ENCODE data around the gene ST3GAL4. TPM values are rescaled to one million over a fixed set of nuclear protein-coding genes. Genes with fewer than 3 reads are reported as not detected.
A peak's percentile ranks its signal among the peaks of the same experiment; 100 is the strongest.

ST3GAL4 gene
- total and polyA plus RNA-seq, 9 of the 15 experiments (the other 6 are each of a cell fraction or from before 2014, with no cell fraction given) = 0.27 to 22.9 (median 10.5) TPM

GRCh38 chr11:126358763-126359160, 3.3 kb downstream of the ST3GAL4 start:
- intact Hi-C loops (cut with micrococcal nuclease) (no loop called here), in situ Hi-C loops (cut with MboI) (no loop called here)
- FAIRE-seq (no peak), ATAC-seq (no peak), DNase-seq (ENCODE audit: extremely low read depth in 1 of 4, low spot score in 3 of 4) (no peak)
- peak overlapping the region in 1 of 2 experiments; percentile 18; a peak in 2 of 4 replicates for H3K9ac ChIP-seq (ENCODE audit: insufficient read depth in 1 of 2, low read depth in 2 of 2, low read length in 2 of 2)
- 100% methylated on average over 1 of the region's 2 CpGs for WGBS (ENCODE audit: insufficient coverage, low coverage, missing lambda C conversion rate)
- peaks cover 14 to 44% of the 10 kb centered on the region in 2 experiments; a peak in 4 of 5 replicates for H3K4me1 ChIP-seq (replicated peaks in 1 of 2; ENCODE audit: control insufficient read depth in 2 of 2, insufficient read depth in 2 of 2, low read length in 2 of 2)
- no peak overlapping the region for H3K4me3 ChIP-seq
- H3K9me1 ChIP-seq (ENCODE audit: control insufficient read depth, insufficient read depth, low read length) = no peaks in the 10 kb centered on the region
- H3K36me3 ChIP-seq (ENCODE audit: control insufficient read depth, insufficient read depth, low read length) = peaks cover under 1% of the 10 kb centered on the region; the same call in 1 of the 3 replicates
- H3K79me2 ChIP-seq (ENCODE audit: control insufficient read depth, insufficient read depth, low read length) = peaks cover 20% of the 10 kb centered on the region
- H3K4me2 ChIP-seq (ENCODE audit: insufficient read depth, low read length) = no peak overlapping the region
- ChIA-PET POLR2A (interaction anchor here (1.1 to 1.9 kb wide), 3 partner anchors 10 to 48 kb away, joined by 3 to 7 read pairs (median 5); no protein-coding TSS in a partner anchor), CTCF (ENCODE audit: low intra/inter-chr PET ratio) (interaction anchor here (2.4 kb wide), 1 partner anchor 48 kb away, joined by 9 read pairs; no protein-coding TSS in a partner anchor)
- BruUV-seq (replicated peaks) = no TSS peak
- H2AFZ ChIP-seq (ENCODE audit: low read depth, low read length) = no peak overlapping the region
- H3K27me3 ChIP-seq (ENCODE audit: control insufficient read depth in 2 of 2, insufficient read depth in 2 of 2, low read length in 2 of 2) = no peaks in the 10 kb centered on the region
- H3K9me3 ChIP-seq (replicated peaks; ENCODE audit: control insufficient read depth, insufficient read depth, low read depth, low read length) = no peaks in the 10 kb centered on the region
- H3K27ac ChIP-seq (ENCODE audit: extremely low read depth, low read depth, low read length) = no peak overlapping the region
- H4K20me1 ChIP-seq (replicated peaks; ENCODE audit: control insufficient read depth, insufficient read depth, low read length) = peaks cover 12% of the 10 kb centered on the region; the same call in 1 of the 2 replicates
- TF ChIP-seq NBN (IDR thresholded peaks at IDR 0.05; ENCODE audit: low read depth) (no peak), SLC30A9 (CRISPR knock-in tag; IDR thresholded peaks at IDR 0.05) (no peak), MAZ (CRISPR knock-in tag; conservative IDR thresholded peaks at IDR 0.05 in 1 of 2, IDR thresholded peaks at IDR 0.05 in 1 of 2) (no peak), ZNF717 (CRISPR knock-in tag; IDR thresholded peaks at IDR 0.05) (no peak), ZC3H11A (IDR thresholded peaks at IDR 0.05; ENCODE audit: low read depth, low read length) (no peak), NFE2L1 (tag; IDR thresholded peaks at IDR 0.05; ENCODE audit: borderline replicate concordance, low read depth) (no peak), SP2 (IDR thresholded peaks at IDR 0.05; ENCODE audit: extremely low read depth, low read depth, low read length, poor library complexity, severe bottlenecking) (no peak), NR4A1 (CRISPR knock-in tag; IDR thresholded peaks at IDR 0.05) (no peak), NR4A1 (tag; IDR thresholded peaks at IDR 0.05) (no peak), ARID2 (IDR thresholded peaks at IDR 0.05) (no peak)
- TF ChIP-seq, protein P1, sequence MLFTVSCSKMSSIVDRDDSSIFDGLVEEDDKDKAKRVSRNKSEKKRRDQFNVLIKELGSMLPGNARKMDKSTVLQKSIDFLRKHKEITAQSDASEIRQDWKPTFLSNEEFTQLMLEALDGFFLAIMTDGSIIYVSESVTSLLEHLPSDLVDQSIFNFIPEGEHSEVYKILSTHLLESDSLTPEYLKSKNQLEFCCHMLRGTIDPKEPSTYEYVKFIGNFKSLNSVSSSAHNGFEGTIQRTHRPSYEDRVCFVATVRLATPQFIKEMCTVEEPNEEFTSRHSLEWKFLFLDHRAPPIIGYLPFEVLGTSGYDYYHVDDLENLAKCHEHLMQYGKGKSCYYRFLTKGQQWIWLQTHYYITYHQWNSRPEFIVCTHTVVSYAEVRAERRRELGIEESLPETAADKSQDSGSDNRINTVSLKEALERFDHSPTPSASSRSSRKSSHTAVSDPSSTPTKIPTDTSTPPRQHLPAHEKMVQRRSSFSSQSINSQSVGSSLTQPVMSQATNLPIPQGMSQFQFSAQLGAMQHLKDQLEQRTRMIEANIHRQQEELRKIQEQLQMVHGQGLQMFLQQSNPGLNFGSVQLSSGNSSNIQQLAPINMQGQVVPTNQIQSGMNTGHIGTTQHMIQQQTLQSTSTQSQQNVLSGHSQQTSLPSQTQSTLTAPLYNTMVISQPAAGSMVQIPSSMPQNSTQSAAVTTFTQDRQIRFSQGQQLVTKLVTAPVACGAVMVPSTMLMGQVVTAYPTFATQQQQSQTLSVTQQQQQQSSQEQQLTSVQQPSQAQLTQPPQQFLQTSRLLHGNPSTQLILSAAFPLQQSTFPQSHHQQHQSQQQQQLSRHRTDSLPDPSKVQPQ (CRISPR knock-in tag; IDR thresholded peaks at IDR 0.05; ENCODE audit: borderline replicate concordance) = no peak

Measured in K562 (cell line).